Panc1 (cell line): Measurements from ENCODE around the gene FOXK2. TPM values are rescaled to one million over a fixed set of nuclear protein-coding genes. Genes with fewer than 3 reads are reported as not detected.
A peak's percentile ranks its signal among the peaks of the same experiment; 100 is the strongest.

Source experiments
- ATAC-seq: fragments of 200-7000 bp; cut with Tn5 transposase; 2 replicates; pipeline ENCODE4 v1.9.1; 2020; ENCODE audit warnings: mild to moderate bottlenecking, moderate library complexity
- BruUV-seq: library from RNA; stranded (reverse); fragments of 400-500 nt; replicated peaks from 2 replicates; lab custom pipeline; 2021; lab: Mats Ljungman, UMichigan
- CTCF ChIA-PET: fragments of 300-600 bp; sonication (Branson Sonifier 250); formaldehyde crosslinking; loops from one replicate; lab custom pipeline; 2022; ENCODE audit warnings: antibody characterized with exemption; lab: Charles Lee
- POLR2A ChIA-PET: fragments of 300-600 bp; sonication (Branson Sonifier 250); formaldehyde crosslinking; loops from one replicate; lab custom pipeline; 2022; ENCODE audit warnings: antibody characterized with exemption; lab: Charles Lee
- DNase-seq: peaks from one replicate; pipeline ENCODE4 v3.0.0-alpha.2; 2010; ENCODE audit warnings: low read depth, low spot score
- H3K27ac ChIP-seq: 2 replicates; pipeline ENCODE4 v1.5.1; 2011; ENCODE audit warnings: mild to moderate bottlenecking, low read length, inconsistent platforms
- H3K27me3 ChIP-seq: fragments of 200-500 bp; sonication (Bioruptor generic); 2 replicates; pipeline ENCODE4 v1.6.0; 2014; ENCODE audit warnings: low read length, inconsistent platforms; ENCODE audit not compliant: control insufficient read depth, insufficient read depth
- H3K36me3 ChIP-seq: fragments of 200-500 bp; sonication (Bioruptor generic); 2 replicates; pipeline ENCODE4 v1.5.1; 2014; ENCODE audit warnings: inconsistent platforms, mild to moderate bottlenecking, low read length, moderate library complexity; ENCODE audit not compliant: control insufficient read depth, insufficient read depth
- H3K4me1 ChIP-seq: 2 replicates; pipeline ENCODE4 v1.5.1; 2011; ENCODE audit warnings: inconsistent platforms, mild to moderate bottlenecking, low read length, moderate library complexity; ENCODE audit not compliant: control insufficient read depth, insufficient read depth
- H3K4me3 ChIP-seq, 2 experiments: 2 replicates each; pipeline ENCODE4 v1.5.1; 2011 to 2012; ENCODE audit warnings: low read depth in 2 of 2, low read length in 2 of 2, mild to moderate bottlenecking in 2 of 2, inconsistent platforms in 1 of 2, moderate library complexity in 1 of 2
- H3K9me3 ChIP-seq: fragments of 200-500 bp; sonication (Bioruptor generic); 2 replicates; pipeline ENCODE4 v1.5.1; 2014; ENCODE audit warnings: low read depth, mild to moderate bottlenecking, inconsistent platforms, low read length, moderate library complexity; ENCODE audit not compliant: control insufficient read depth, insufficient read depth
- CTCF ChIP-seq: fragments of 450-650 bp; IDR thresholded peaks from 2 replicates; pipeline ENCODE4 v1.5.1; 2017; ENCODE audit warnings: mild to moderate bottlenecking
- POLR2AphosphoS5 ChIP-seq: IDR thresholded peaks from 2 replicates; pipeline ENCODE4 v1.6.1; 2012; ENCODE audit warnings: mild to moderate bottlenecking, low read depth, low read length, moderate library complexity
- SIN3A ChIP-seq: IDR thresholded peaks from 2 replicates; pipeline ENCODE4 v1.6.1; 2012; ENCODE audit warnings: low read depth, mild to moderate bottlenecking, low read length, moderate library complexity, borderline replicate concordance; ENCODE audit not compliant: insufficient read depth
- TCF7L2 ChIP-seq: IDR thresholded peaks from 2 replicates; pipeline ENCODE4 v1.6.1; 2011; ENCODE audit warnings: mild to moderate bottlenecking, low read depth, low read length, inconsistent platforms
- in situ Hi-C: cut with HindIII; loops from 2 replicates; pipeline ENCODE4 v1.10.0; 2016; ENCODE audit warnings: low sequenced_read_pairs, low pct_unique_long_range_greater_than_20kb
- intact Hi-C: fragments of 100-400 bp; cut with micrococcal nuclease; formaldehyde crosslinking; loops from one replicate; pipeline ENCODE4 v1.10.0; 2022; ENCODE audit not compliant: unreplicated experiment
- total RNA-seq: library from RNA; stranded (reverse); gene quantifications from one replicate; pipeline ENCODE4 v1.2.1, GENCODE V29; 2021; ENCODE audit not compliant: unreplicated experiment
- TF ChIP-seq, protein P1 (sequence below), 2 experiments: IDR thresholded peaks; 2 replicates each; pipeline ENCODE4 v1.6.1; 2011 to 2012; ENCODE audit warnings: low read depth in 2 of 2, control low read depth in 1 of 2, low read length in 1 of 2, mild to moderate bottlenecking in 1 of 2, moderate library complexity in 1 of 2; ENCODE audit not compliant: insufficient read depth in 1 of 2

FOXK2 gene
- total RNA-seq, 1 experiment from 2014 or later = 143 TPM

- CTCF ChIA-PET = no interaction called here
Measured at GRCh38 chr17:82517230-82517865, 2.2 kb upstream of the FOXK2 start.

GRCh38 chr17:82519971-82520903 lies 705 bp downstream of the FOXK2 start:
- peak; percentile 39 for ATAC-seq

More at GRCh38 chr17:82517230-82517865, 2.2 kb upstream of the FOXK2 start:
- H3K4me3 ChIP-seq = no peak overlapping the region
- BruUV-seq = no TSS peak
- intact Hi-C loops = no loop called here
- ATAC-seq = no peak
- no peaks in the 10 kb centered on the region for H3K27me3 ChIP-seq
- POLR2A ChIA-PET = no interaction called here
- no peak overlapping the region for H3K27ac ChIP-seq
- H3K36me3 ChIP-seq = peaks cover 3% of the 10 kb centered on the region; the same call in 1 of the 2 replicates
- TF ChIP-seq SIN3A (no peak), CTCF (no peak), TCF7L2 (no peak), POLR2AphosphoS5 (no peak)
- TF ChIP-seq, protein P1, sequence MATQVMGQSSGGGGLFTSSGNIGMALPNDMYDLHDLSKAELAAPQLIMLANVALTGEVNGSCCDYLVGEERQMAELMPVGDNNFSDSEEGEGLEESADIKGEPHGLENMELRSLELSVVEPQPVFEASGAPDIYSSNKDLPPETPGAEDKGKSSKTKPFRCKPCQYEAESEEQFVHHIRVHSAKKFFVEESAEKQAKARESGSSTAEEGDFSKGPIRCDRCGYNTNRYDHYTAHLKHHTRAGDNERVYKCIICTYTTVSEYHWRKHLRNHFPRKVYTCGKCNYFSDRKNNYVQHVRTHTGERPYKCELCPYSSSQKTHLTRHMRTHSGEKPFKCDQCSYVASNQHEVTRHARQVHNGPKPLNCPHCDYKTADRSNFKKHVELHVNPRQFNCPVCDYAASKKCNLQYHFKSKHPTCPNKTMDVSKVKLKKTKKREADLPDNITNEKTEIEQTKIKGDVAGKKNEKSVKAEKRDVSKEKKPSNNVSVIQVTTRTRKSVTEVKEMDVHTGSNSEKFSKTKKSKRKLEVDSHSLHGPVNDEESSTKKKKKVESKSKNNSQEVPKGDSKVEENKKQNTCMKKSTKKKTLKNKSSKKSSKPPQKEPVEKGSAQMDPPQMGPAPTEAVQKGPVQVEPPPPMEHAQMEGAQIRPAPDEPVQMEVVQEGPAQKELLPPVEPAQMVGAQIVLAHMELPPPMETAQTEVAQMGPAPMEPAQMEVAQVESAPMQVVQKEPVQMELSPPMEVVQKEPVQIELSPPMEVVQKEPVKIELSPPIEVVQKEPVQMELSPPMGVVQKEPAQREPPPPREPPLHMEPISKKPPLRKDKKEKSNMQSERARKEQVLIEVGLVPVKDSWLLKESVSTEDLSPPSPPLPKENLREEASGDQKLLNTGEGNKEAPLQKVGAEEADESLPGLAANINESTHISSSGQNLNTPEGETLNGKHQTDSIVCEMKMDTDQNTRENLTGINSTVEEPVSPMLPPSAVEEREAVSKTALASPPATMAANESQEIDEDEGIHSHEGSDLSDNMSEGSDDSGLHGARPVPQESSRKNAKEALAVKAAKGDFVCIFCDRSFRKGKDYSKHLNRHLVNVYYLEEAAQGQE (IDR thresholded peaks at IDR 0.05; ENCODE audit: insufficient read depth in 1 of 2, low read depth in 2 of 2, low read length in 1 of 2) = no peak
- no peaks in the 10 kb centered on the region for H3K9me3 ChIP-seq
- 0 out of 2 replicates have a peak, but pooled peaks cover 3% of the 10 kb centered on the region for H3K4me1 ChIP-seq
- in situ Hi-C loops = no loop called here
- DNase-seq = no peak

More at GRCh38 chr17:82519971-82520903, 705 bp downstream of the FOXK2 start:
- in situ Hi-C loops = no loop called here
- intact Hi-C loops = no loop called here
- POLR2A ChIA-PET = interaction anchor here (0.9 to 1.2 kb wide), 3 partner anchors 13 to 17 kb away, joined by 3 to 7 read pairs (median 3); no protein-coding TSS in a partner anchor
- TF ChIP-seq, protein P1 (IDR thresholded peaks at IDR 0.05; ENCODE audit: insufficient read depth in 1 of 2, low read depth in 2 of 2, low read length in 1 of 2) = no peak
- 0 out of 2 replicates have a peak, but pooled peaks have one; percentile 1 for TF ChIP-seq POLR2AphosphoS5
- no peak for TF ChIP-seq TCF7L2
- TF ChIP-seq CTCF = no peak
- TF ChIP-seq SIN3A = peak; percentile 28
- no peak for DNase-seq
- no TSS peak for BruUV-seq
- peaks cover 15% of the 10 kb centered on the region for H3K4me1 ChIP-seq
- CTCF ChIA-PET = no interaction called here
- peaks cover 3% of the 10 kb centered on the region; the same call in 1 of the 2 replicates for H3K36me3 ChIP-seq
- no peaks in the 10 kb centered on the region for H3K9me3 ChIP-seq
- H3K4me3 ChIP-seq = peak overlapping the region; percentile 68 to 87
- no peaks in the 10 kb centered on the region for H3K27me3 ChIP-seq
- H3K27ac ChIP-seq = peak overlapping the region; percentile 89
